Smooth muscle cell (in vitro differentiated cells): Measurements from ENCODE around the gene C6orf120. TPM values are rescaled to one million over a fixed set of nuclear protein-coding genes. Genes with fewer than 3 reads are reported as not detected.

ENCODE experiments used
- DNase-seq: peaks from one replicate; lab custom pipeline; 2025; ENCODE audit not compliant: unreplicated experiment; lab: John Stamatoyannopoulos, UW
- H2AFZ ChIP-seq: fragments of 200-600 bp; sonication (generic); 2 replicates; pipeline ENCODE4 v1.6.0; 2016; ENCODE audit warnings: antibody characterized with exemption, low read depth, mild to moderate bottlenecking
- H3F3A ChIP-seq: fragments of 200-600 bp; sonication (generic); 2 replicates; pipeline ENCODE4 v1.6.0; 2017; ENCODE audit warnings: antibody characterized with exemption, low read depth
- H3K27ac ChIP-seq: fragments of 200-600 bp; sonication (generic); 2 replicates; pipeline ENCODE4 v1.5.1; 2016; ENCODE audit warnings: low read depth, mild to moderate bottlenecking
- H3K27me3 ChIP-seq: fragments of 200-600 bp; sonication (generic); 2 replicates; pipeline ENCODE4 v1.6.1; 2016; ENCODE audit warnings: low read depth, mild to moderate bottlenecking
- H3K36me3 ChIP-seq: fragments of 200-600 bp; sonication (generic); 2 replicates; pipeline ENCODE4 v1.5.1; 2016; ENCODE audit warnings: low read depth
- H3K4me1 ChIP-seq: fragments of 200-600 bp; sonication (generic); 2 replicates; pipeline ENCODE4 v1.5.1; 2016; ENCODE audit warnings: low read depth
- H3K4me2 ChIP-seq: fragments of 200-600 bp; sonication (generic); 2 replicates; pipeline ENCODE4 v1.6.0; 2016; ENCODE audit warnings: mild to moderate bottlenecking
- H3K4me3 ChIP-seq: fragments of 200-600 bp; sonication (generic); 2 replicates; pipeline ENCODE4 v1.5.1; 2016; ENCODE audit warnings: mild to moderate bottlenecking
- H3K79me2 ChIP-seq: fragments of 200-600 bp; sonication (generic); 2 replicates; pipeline ENCODE4 v1.6.0; 2016; ENCODE audit warnings: low read depth, mild to moderate bottlenecking
- H3K9ac ChIP-seq: fragments of 200-600 bp; sonication (generic); 2 replicates; pipeline ENCODE4 v1.6.0; 2016; ENCODE audit warnings: low read depth
- H3K9me3 ChIP-seq: fragments of 200-600 bp; sonication (generic); replicated peaks from 2 replicates; pipeline ENCODE4 v1.5.1; 2016; ENCODE audit warnings: low read depth
- H4K20me1 ChIP-seq: fragments of 200-600 bp; sonication (generic); 2 replicates; pipeline ENCODE4 v1.6.0; 2016; ENCODE audit warnings: low read depth
- CTCF ChIP-seq: fragments of 200-600 bp; sonication (generic); IDR thresholded peaks from 2 replicates; pipeline ENCODE4 v1.5.1; 2017; ENCODE audit warnings: borderline replicate concordance, mild to moderate bottlenecking, antibody characterized with exemption; ENCODE audit not compliant: insufficient read depth, poor library complexity, severe bottlenecking
- WGBS: methylation state at CpG from one replicate; pipeline ENCODE4 v1.1.7; 2016; ENCODE audit warnings: low lambda C conversion rate; 5-methylcytosine and 5-hydroxymethylcytosine counted together
- polyA plus RNA-seq: library from polyadenylated mRNA; unstranded; fragments of >200 nt; fragmentation: Nextera tagmentation; extraction: Ambion mirVana; gene quantifications from 2 replicates; pipeline ENCODE4 v1.2.1, GENCODE V29; 2016
- total RNA-seq: library from RNA; depleted of rRNA; stranded (reverse); fragments of >200 nt; gene quantifications from 2 replicates; pipeline ENCODE4 v1.2.3, GENCODE V29; 2014

C6orf120 gene
- total and polyA plus RNA-seq, 2 experiments from 2014 or later: 30.2 to 50.2 TPM

- Histone ChIP-seq H3K27me3 (no peaks in the 10 kb centered on the region), H3K27ac (no peak overlapping the region), H3K9me3 (no peaks in the 10 kb centered on the region), H3K4me3 (no peak overlapping the region), H3K36me3 (no peaks in the 10 kb centered on the region), H4K20me1 (no peaks in the 10 kb centered on the region), H3K4me1 (no peaks in the 10 kb centered on the region), H3K4me2 (no peak overlapping the region), H3F3A (no peaks in the 10 kb centered on the region), H3K9ac (no peak overlapping the region), H3K79me2 (no peaks in the 10 kb centered on the region), H2AFZ (no peak overlapping the region)
- DNase-seq: no peak
- no peak for TF ChIP-seq CTCF
- WGBS: 98% methylated on average over 46 of the region's 46 CpGs
Measured at GRCh38 chr6:169654598-169655391, 47.1 kb upstream of the C6orf120 start.

DNA sequence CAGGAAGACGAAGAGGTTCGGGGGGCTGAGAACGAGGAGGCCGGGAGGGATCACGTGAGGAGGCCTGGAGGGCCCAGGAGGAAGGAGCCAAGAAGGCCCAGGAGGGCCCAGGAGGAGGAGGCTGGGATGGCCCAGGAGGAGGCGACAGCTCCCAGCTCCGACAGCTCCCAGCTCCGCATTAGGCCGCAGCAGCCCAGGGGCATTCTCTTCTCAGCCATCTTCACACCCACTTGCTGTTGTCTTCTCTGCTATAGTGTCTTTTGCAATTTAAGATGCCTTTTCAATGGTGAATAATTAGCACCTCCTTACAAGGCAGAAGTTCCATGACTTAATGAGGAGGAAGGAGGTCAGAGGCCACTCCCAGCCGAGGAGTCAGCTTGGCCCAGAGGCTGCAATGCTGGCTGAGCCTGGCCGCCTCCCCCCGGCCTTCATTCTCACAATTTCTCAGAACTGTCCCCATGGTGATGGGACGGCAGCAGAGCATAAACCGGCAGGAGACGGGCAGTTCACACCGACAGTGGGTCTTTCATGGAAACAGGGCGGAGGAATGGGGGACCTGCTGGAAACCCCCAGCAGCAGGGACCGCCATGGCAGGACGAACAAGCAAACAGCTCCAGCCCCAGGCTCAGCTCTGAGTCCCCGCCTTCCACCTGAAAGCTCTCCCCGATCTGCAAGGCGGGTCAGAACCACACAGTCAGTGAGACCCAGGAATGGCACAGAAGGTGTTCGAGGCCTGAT is 45.2 kb upstream of the C6orf120 start:
- no peak overlapping the region for H3K27ac ChIP-seq
- H4K20me1 ChIP-seq: no peaks in the 10 kb centered on the region
- no peak for DNase-seq
- H3K4me2 ChIP-seq: no peak overlapping the region
- no peaks in the 10 kb centered on the region for H3K79me2 ChIP-seq
- 96% methylated on average over 19 of the region's 23 CpGs for WGBS
- H2AFZ ChIP-seq: no peak overlapping the region
- H3K4me1 ChIP-seq: no peaks in the 10 kb centered on the region
- TF ChIP-seq CTCF: no peak
- no peaks in the 10 kb centered on the region for H3K9me3 ChIP-seq
- no peaks in the 10 kb centered on the region for H3K36me3 ChIP-seq
- H3K27me3 ChIP-seq: no peaks in the 10 kb centered on the region
- H3F3A ChIP-seq: no peaks in the 10 kb centered on the region
- no peak overlapping the region for H3K4me3 ChIP-seq
- H3K9ac ChIP-seq: no peak overlapping the region

DNA sequence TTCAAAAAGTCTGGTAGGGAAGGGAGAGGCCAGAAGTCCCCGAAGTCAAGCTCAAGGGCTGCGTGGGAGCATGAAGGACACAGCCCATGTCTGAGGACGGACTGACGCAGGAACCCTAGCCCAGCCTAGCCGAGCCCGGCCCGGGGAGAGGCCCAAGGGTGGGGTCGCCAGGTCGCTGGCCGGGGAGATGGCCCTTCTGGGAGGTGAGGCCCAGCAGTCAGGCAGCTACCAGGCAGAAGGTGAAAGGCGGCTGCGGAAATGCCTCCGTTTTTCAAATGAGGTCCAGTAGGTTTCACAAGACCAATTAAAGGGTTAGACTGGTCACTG is 44.7 kb upstream of the C6orf120 start:
- no peaks in the 10 kb centered on the region for H3F3A ChIP-seq
- WGBS: 98% methylated on average over 13 of the region's 13 CpGs
- TF ChIP-seq CTCF: no peak
- H3K4me2 ChIP-seq: no peak overlapping the region
- no peak for DNase-seq
- no peaks in the 10 kb centered on the region for H3K4me1 ChIP-seq
- H3K27me3 ChIP-seq: no peaks in the 10 kb centered on the region
- H3K9ac ChIP-seq: no peak overlapping the region
- no peak overlapping the region for H3K27ac ChIP-seq
- no peak overlapping the region for H3K4me3 ChIP-seq
- H3K79me2 ChIP-seq: no peaks in the 10 kb centered on the region
- no peaks in the 10 kb centered on the region for H3K36me3 ChIP-seq
- H3K9me3 ChIP-seq: no peaks in the 10 kb centered on the region
- no peaks in the 10 kb centered on the region for H4K20me1 ChIP-seq
- H2AFZ ChIP-seq: no peak overlapping the region
